H1 (cell line): ENCODE results near the gene GNG10. TPM values are rescaled to one million over a fixed set of nuclear protein-coding genes. Genes with fewer than 3 reads are reported as not detected.

ENCODE experiments used
- CTCF ChIA-PET: fragments of 300-600 bp; sonication (Branson Sonifier 250); formaldehyde crosslinking; loops from one replicate; lab custom pipeline; 2021; ENCODE audit not compliant: partially characterized antibody; lab: Charles Lee
- POLR2A ChIA-PET: fragments of 300-600 bp; sonication (Branson Sonifier 250); formaldehyde crosslinking; loops from one replicate; lab custom pipeline; 2021; ENCODE audit warnings: inconsistent platforms; ENCODE audit not compliant: partially characterized antibody; lab: Charles Lee
- DNase-seq, 2 experiments: peaks; one replicate each; pipeline versions ENCODE4 v3.0.0 to v3.0.0-alpha.2; 2010 to 2022; ENCODE audit warnings: low spot score in 2 of 2, low read depth in 1 of 2, mixed read lengths in 1 of 2
- FAIRE-seq: peaks from 2 replicates; lab custom pipeline; 2011; peaks lifted over from hg19 to GRCh38; lab: Jason Lieb, UNC
- H2AFZ ChIP-seq: 2 replicates; pipeline ENCODE4 v1.8.1; 2012; ENCODE audit warnings: low read length, inconsistent platforms
- H2AK5ac ChIP-seq: 2 replicates; pipeline ENCODE4 v1.6.1; 2013; ENCODE audit warnings: low read depth, low read length
- H2BK120ac ChIP-seq: replicated peaks from 2 replicates; pipeline ENCODE3; 2013; ENCODE audit warnings: low read depth, low read length, inconsistent platforms
- H2BK12ac ChIP-seq: 2 replicates; pipeline ENCODE4 v1.6.1; 2013; ENCODE audit warnings: low read depth, low read length
- H2BK15ac ChIP-seq: 2 replicates; pipeline ENCODE4 v1.6.1; 2013; ENCODE audit warnings: low read length
- H2BK20ac ChIP-seq: 2 replicates; pipeline ENCODE4 v1.6.1; 2013; ENCODE audit warnings: low read length
- H2BK5ac ChIP-seq: 2 replicates; pipeline ENCODE4 v1.6.1; 2013; ENCODE audit warnings: low read depth, low read length
- H3K14ac ChIP-seq: 2 replicates; pipeline ENCODE4 v1.6.1; 2013; ENCODE audit warnings: inconsistent platforms; ENCODE audit not compliant: insufficient read length
- H3K18ac ChIP-seq: 2 replicates; pipeline ENCODE4 v1.6.1; 2013; ENCODE audit warnings: low read length; ENCODE audit errors: extremely low read depth
- H3K23ac ChIP-seq: 2 replicates; pipeline ENCODE4 v1.6.1; 2013; ENCODE audit warnings: inconsistent platforms; ENCODE audit not compliant: insufficient read length
- H3K23me2 ChIP-seq: 2 replicates; pipeline ENCODE4 v1.6.1; 2013; ENCODE audit warnings: low read depth, low read length
- H3K27ac ChIP-seq: 2 replicates; pipeline ENCODE4 v1.6.1; 2011; ENCODE audit warnings: low read depth, low read length, inconsistent platforms
- H3K27me3 ChIP-seq, 4 experiments: replicated peaks in 1 of 4; 1 replicate in 1 of 4; 2 replicates in 3 of 4; pipeline versions ENCODE4 v1.6.1 to v1.8.1; 2011 to 2013; ENCODE audit warnings: low read length in 3 of 4, mild to moderate bottlenecking in 3 of 4, inconsistent platforms in 2 of 4, mixed read lengths in 2 of 4, moderate library complexity in 1 of 4; ENCODE audit not compliant: control insufficient read depth in 3 of 4, insufficient read depth in 3 of 4; ENCODE audit errors: extremely low read depth in 1 of 4
- H3K36me3 ChIP-seq, 4 experiments: 2 replicates each; pipeline versions ENCODE4 v1.6.1 to v1.8.1; 2011 to 2013; ENCODE audit warnings: mild to moderate bottlenecking in 4 of 4, low read length in 3 of 4, moderate library complexity in 2 of 4, control low read depth in 1 of 4, inconsistent platforms in 1 of 4; ENCODE audit not compliant: insufficient read depth in 4 of 4, control insufficient read depth in 2 of 4
- H3K4ac ChIP-seq: replicated peaks from 2 replicates; pipeline ENCODE3; 2013; ENCODE audit warnings: low read length, low read depth, mixed read lengths, inconsistent platforms; ENCODE audit not compliant: insufficient read length
- H3K4me1 ChIP-seq, 4 experiments: replicated peaks in 1 of 4; 1 replicate in 1 of 4; 2 replicates in 3 of 4; pipeline versions ENCODE4 v1.6.1 to v1.8.1; 2011 to 2013; ENCODE audit warnings: low read length in 3 of 4, inconsistent platforms in 2 of 4, mixed read lengths in 1 of 4; ENCODE audit not compliant: insufficient read depth in 4 of 4, control insufficient read depth in 3 of 4
- H3K4me2 ChIP-seq, 2 experiments: 2 replicates each; pipeline versions ENCODE4 v1.6.1 to v1.8.1; 2011 to 2013; ENCODE audit warnings: low read depth in 2 of 2, low read length in 2 of 2, control low read depth in 1 of 2, inconsistent platforms in 1 of 2, mild to moderate bottlenecking in 1 of 2; ENCODE audit not compliant: insufficient read depth in 1 of 2
- H3K4me3 ChIP-seq, 4 experiments: fragments of 200-600, 300-600 bp in 1 of 4; sonication (generic), shearing (Covaris generic), sonication (Bioruptor Twin) in 1 of 4; 2 replicates each; pipeline versions ENCODE4 v1.5.1 to v1.8.1; 2011 to 2016; ENCODE audit warnings: low read length in 4 of 4, low read depth in 3 of 4, control low read depth in 2 of 4, inconsistent platforms in 2 of 4, mild to moderate bottlenecking in 2 of 4, mixed read lengths in 1 of 4, moderate library complexity in 1 of 4; ENCODE audit not compliant: insufficient read depth in 2 of 4; ENCODE audit errors: extremely low read depth in 1 of 4
- H3K56ac ChIP-seq: replicated peaks from 2 replicates; pipeline ENCODE3; 2013; ENCODE audit warnings: low read depth, mild to moderate bottlenecking, mixed read lengths, low read length, inconsistent platforms; ENCODE audit not compliant: insufficient read length
- H3K79me1 ChIP-seq: 2 replicates; pipeline ENCODE4 v1.6.1; 2013; ENCODE audit warnings: low read depth, low read length, control low read depth
- H3K79me2 ChIP-seq, 2 experiments: 2 replicates each; pipeline versions ENCODE4 v1.6.1 to v1.8.1; 2012 to 2013; ENCODE audit warnings: low read length in 2 of 2, mild to moderate bottlenecking in 2 of 2, inconsistent platforms in 1 of 2; ENCODE audit not compliant: insufficient read depth in 2 of 2, control insufficient read depth in 1 of 2
- H3K9ac ChIP-seq, 4 experiments: replicated peaks in 1 of 4; 1 replicate in 1 of 4; 2 replicates in 3 of 4; pipeline versions ENCODE4 v1.6.1 to v1.8.1; 2011 to 2013; ENCODE audit warnings: low read depth in 3 of 4, low read length in 3 of 4, control low read depth in 2 of 4, mild to moderate bottlenecking in 2 of 4, moderate library complexity in 2 of 4, inconsistent platforms in 1 of 4; ENCODE audit errors: extremely low read depth in 1 of 4
- H3K9me3 ChIP-seq, 2 experiments: 2 replicates each; pipeline versions ENCODE4 v1.6.1 to v1.8.1; 2012 to 2013; ENCODE audit warnings: mild to moderate bottlenecking in 2 of 2, moderate library complexity in 2 of 2, control low read depth in 1 of 2, inconsistent platforms in 1 of 2, low read depth in 1 of 2, low read length in 1 of 2, mixed read lengths in 1 of 2; ENCODE audit not compliant: insufficient read depth in 2 of 2
- H4K20me1 ChIP-seq, 2 experiments: replicated peaks in 1 of 2; 2 replicates each; pipeline versions ENCODE3 to v1.8.1; 2011 to 2013; ENCODE audit warnings: inconsistent platforms in 2 of 2, low read length in 2 of 2, mild to moderate bottlenecking in 1 of 2; ENCODE audit not compliant: insufficient read depth in 2 of 2, control insufficient read depth in 1 of 2
- H4K5ac ChIP-seq: 2 replicates; pipeline ENCODE4 v1.6.1; 2013; ENCODE audit warnings: low read length, low read depth, mixed read lengths, inconsistent platforms; ENCODE audit not compliant: insufficient read length
- H4K8ac ChIP-seq: 2 replicates; pipeline ENCODE4 v1.8.0; 2013; ENCODE audit warnings: mild to moderate bottlenecking, moderate library complexity, low read length, inconsistent platforms; ENCODE audit not compliant: insufficient read depth; ENCODE audit errors: extremely low read depth
- H4K91ac ChIP-seq: replicated peaks from 2 replicates; pipeline ENCODE3; 2013; ENCODE audit warnings: low read length, mixed read lengths, inconsistent platforms; ENCODE audit not compliant: insufficient read length
- ASH2L ChIP-seq: fragments of 200-600, 300-600 bp; sonication (generic); IDR thresholded peaks from one replicate; pipeline ENCODE4 v1.7.1; 2017; ENCODE audit warnings: low read length
- BACH1 ChIP-seq: IDR thresholded peaks from 2 replicates; pipeline ENCODE4 v1.6.1; 2012; ENCODE audit warnings: low read length, improper control_type of control experiment
- BCL11A ChIP-seq, 2 experiments: IDR thresholded peaks; one replicate each; pipeline ENCODE4 v1.6.1; 2011; ENCODE audit warnings: low read depth in 2 of 2, low read length in 2 of 2, mild to moderate bottlenecking in 2 of 2
- CEBPB ChIP-seq: IDR thresholded peaks from 2 replicates; pipeline ENCODE4 v1.6.1; 2012; ENCODE audit warnings: low read depth, low read length
- CREB1 ChIP-seq: IDR thresholded peaks from 2 replicates; pipeline ENCODE4 v1.6.1; 2012; ENCODE audit warnings: inconsistent platforms
- EGR1 ChIP-seq: IDR thresholded peaks from 2 replicates; pipeline ENCODE4 v1.6.1; 2011; ENCODE audit warnings: low read depth, low read length, borderline replicate concordance
- EP300 ChIP-seq, 2 experiments: IDR thresholded peaks; 1 replicate in 1 of 2; 2 replicates in 1 of 2; pipeline ENCODE4 v1.6.1; 2011 to 2012; ENCODE audit warnings: low read depth in 2 of 2, low read length in 2 of 2, mild to moderate bottlenecking in 2 of 2, borderline replicate concordance in 1 of 2, inconsistent platforms in 1 of 2, moderate library complexity in 1 of 2
- FOSL1 ChIP-seq: IDR thresholded peaks from 2 replicates; pipeline ENCODE4 v1.6.1; 2011; ENCODE audit warnings: mild to moderate bottlenecking, low read depth, low read length, moderate library complexity; ENCODE audit not compliant: insufficient read depth
- HDAC2 ChIP-seq, 2 experiments: fragments of 300-600 bp in 1 of 2; sonication (generic) in 1 of 2; IDR thresholded peaks; 2 replicates each; pipeline ENCODE4 v1.6.1; 2011 to 2012; ENCODE audit warnings: low read depth in 2 of 2, low read length in 2 of 2, mild to moderate bottlenecking in 2 of 2, moderate library complexity in 2 of 2, borderline replicate concordance in 1 of 2, inconsistent platforms in 1 of 2
- JUND ChIP-seq: IDR thresholded peaks from 2 replicates; pipeline ENCODE4 v1.6.1; 2011; ENCODE audit warnings: mild to moderate bottlenecking, improper control_type of control experiment, low read length
- SP2 ChIP-seq: IDR thresholded peaks from 2 replicates; pipeline ENCODE4 v1.6.1; 2012; ENCODE audit warnings: mild to moderate bottlenecking, low read length, inconsistent platforms
- TAF7 ChIP-seq: optimal IDR thresholded peaks from 2 replicates; pipeline ENCODE3; 2011; ENCODE audit warnings: low read depth, mild to moderate bottlenecking, inconsistent platforms, low read length, moderate library complexity, borderline replicate concordance
- TCF12 ChIP-seq: IDR thresholded peaks from 2 replicates; pipeline ENCODE4 v1.6.1; 2011; ENCODE audit warnings: low read depth, mild to moderate bottlenecking, low read length
- WGBS, 2 experiments: shearing (Covaris generic) in 1 of 2; methylation state at CpG; one replicate each; pipeline versions ENCODE4 v1.1.6 to v1.1.7; 2013 to 2015; ENCODE audit warnings: low lambda C conversion rate in 2 of 2, mixed read lengths in 2 of 2, inconsistent platforms in 1 of 2, low coverage in 1 of 2, missing lambda C conversion rate in 1 of 2; ENCODE audit not compliant: insufficient replicate concordance in 2 of 2, insufficient coverage in 1 of 2, insufficient read length in 1 of 2; ENCODE audit errors: extremely low coverage in 1 of 2, missing lambda C conversion rate in 1 of 2; 5-methylcytosine and 5-hydroxymethylcytosine counted together
- polyA plus RNA-seq, 7 experiments: library from polyadenylated mRNA; depleted of rRNA in 3 of 7; stranded (reverse) in 5 of 7; unstranded in 2 of 7; fragments of >200 nt in 5 of 7; fragments of 200-250 nt in 2 of 7; gene quantifications; 1 replicate in 5 of 7; 2 replicates in 1 of 7; 4 replicates in 1 of 7; pipeline versions ENCODE4 v1.2.1 to v1.2.3, GENCODE V29; 2011 to 2013; ENCODE audit warnings: missing spikeins in 2 of 7, mixed read lengths in 2 of 7
- total RNA-seq: library from RNA; stranded (reverse); fragmentation: NEBNext Ultra II Directional; extraction: Animal tissue kit (Norgen Biotek cat#: 25700); gene quantifications from 2 replicates; pipeline ENCODE4 v1.2.1, GENCODE V29; 2021
- TF ChIP-seq, protein P1 (sequence below): IDR thresholded peaks from 2 replicates; pipeline ENCODE4 v1.6.1; 2011; ENCODE audit warnings: low read length, improper control_type of control experiment

GNG10 gene
- total and polyA plus RNA-seq, 2 of the 8 experiments (the other 6 are each of a cell fraction or from before 2014, with no cell fraction given) = 24.7 to 28.5 TPM

DNA sequence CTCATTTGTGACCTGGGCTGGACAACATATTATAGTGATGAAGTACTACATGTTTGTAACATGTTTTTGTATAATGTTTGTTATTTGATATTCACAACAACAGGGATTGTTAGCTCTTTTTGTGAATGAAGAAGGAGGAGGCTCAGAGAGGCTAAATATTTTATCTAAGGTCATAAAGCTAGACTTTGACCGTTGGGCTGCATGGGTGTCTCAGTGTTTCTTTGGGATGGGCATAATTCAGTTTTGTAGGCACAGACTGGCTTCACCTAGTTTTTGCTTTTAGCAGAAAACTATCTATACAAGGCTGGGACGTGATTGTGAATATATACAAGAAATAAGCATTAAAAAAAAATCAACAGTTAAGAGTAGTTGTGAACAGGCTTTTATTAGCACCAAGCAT is 15.0 kb upstream of the GNG10 start:
- Histone ChIP-seq H3K4me2 (no peak overlapping the region), H2BK15ac (no peak overlapping the region), H2BK12ac (no peak overlapping the region), H4K5ac (no peak overlapping the region), H2BK20ac (no peak overlapping the region), H3K9me3 (no peaks in the 10 kb centered on the region), H2BK5ac (no peak overlapping the region), H3K9ac (no peak overlapping the region), H2AFZ (no peak overlapping the region), H3K4me1 (no peaks in the 10 kb centered on the region), H2BK120ac (no peak overlapping the region), H3K14ac (no peak overlapping the region), H3K36me3 (peaks cover 0 to 25% (median 5%) of the 10 kb centered on the region in 4 experiments; a peak in 5 of 8 replicates), H3K23me2 (no peaks in the 10 kb centered on the region), H3K56ac (no peak overlapping the region), H3K27ac (no peak overlapping the region), H4K8ac (no peak overlapping the region), H3K79me2 (no peaks in the 10 kb centered on the region; a peak in 1 of 4 replicates), H3K27me3 (no peaks in the 10 kb centered on the region), H2AK5ac (no peak overlapping the region), H3K23ac (no peak overlapping the region), H3K4me3 (no peak overlapping the region), H3K18ac (no peak overlapping the region), H3K4ac (no peak overlapping the region), H4K91ac (no peak overlapping the region), H3K79me1 (no peaks in the 10 kb centered on the region), H4K20me1 (peaks cover 0 to 2% of the 10 kb centered on the region in 2 experiments)
- no peak for FAIRE-seq
- WGBS, 2 experiments = 85% methylated on average over 2 of the region's 2 CpGs; no CpG with 5 or more reads in 1 of the 2 experiments
- POLR2A ChIA-PET = interaction anchor here (1.0 kb wide), 1 partner anchor 15 kb away, joined by 3 read pairs; no protein-coding TSS in a partner anchor
- CTCF ChIA-PET = no interaction called here
- no peak for DNase-seq
- no peak for TF ChIP-seq BACH1
- TF ChIP-seq CEBPB = no peak
- no peak for TF ChIP-seq SP2
- no peak for TF ChIP-seq FOSL1
- no peak for TF ChIP-seq BCL11A (IDR thresholded peaks at IDR 0.05; ENCODE audit: low read depth in 2 of 2, low read length in 2 of 2)
- TF ChIP-seq HDAC2 (IDR thresholded peaks at IDR 0.05; ENCODE audit: borderline replicate concordance in 1 of 2, low read depth in 2 of 2, low read length in 2 of 2) = no peak
- TF ChIP-seq ASH2L = no peak
- no peak for TF ChIP-seq EP300 (IDR thresholded peaks at IDR 0.05; ENCODE audit: borderline replicate concordance in 1 of 2, low read depth in 2 of 2, low read length in 2 of 2)
- no peak for TF ChIP-seq TAF7
- no peak for TF ChIP-seq JUND
- no peak for TF ChIP-seq EGR1
- no peak for TF ChIP-seq TCF12
- TF ChIP-seq, protein P1, sequence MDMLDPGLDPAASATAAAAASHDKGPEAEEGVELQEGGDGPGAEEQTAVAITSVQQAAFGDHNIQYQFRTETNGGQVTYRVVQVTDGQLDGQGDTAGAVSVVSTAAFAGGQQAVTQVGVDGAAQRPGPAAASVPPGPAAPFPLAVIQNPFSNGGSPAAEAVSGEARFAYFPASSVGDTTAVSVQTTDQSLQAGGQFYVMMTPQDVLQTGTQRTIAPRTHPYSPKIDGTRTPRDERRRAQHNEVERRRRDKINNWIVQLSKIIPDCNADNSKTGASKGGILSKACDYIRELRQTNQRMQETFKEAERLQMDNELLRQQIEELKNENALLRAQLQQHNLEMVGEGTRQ = no peak
- TF ChIP-seq CREB1 = no peak
